Thyroid gland (tissue), 4 donors: ENCODE results near the gene SLC29A4. TPM values are rescaled to one million over a fixed set of nuclear protein-coding genes. Genes with fewer than 3 reads are reported as not detected.

Source experiments
- DNase-seq, 2 donors: peaks; one replicate each; pipeline ENCODE4 v3.0.0-alpha.2; 2019
- H3K27ac ChIP-seq, 3 donors: fragments of 200-600 bp; sonication (generic); 1 replicate in 2 of 3; 2 replicates in 1 of 3; pipeline ENCODE4 v1.5.1; 2016 to 2019; ENCODE audit warnings: mild to moderate bottlenecking in 1 of 3, moderate library complexity in 1 of 3
- H3K27me3 ChIP-seq: fragments of 200-600 bp; sonication (generic); one replicate; pipeline ENCODE4 v1.5.1; 2019
- H3K36me3 ChIP-seq, 2 donors: fragments of 200-600 bp; sonication (generic); one replicate each; pipeline ENCODE4 v1.5.1; 2016 to 2019
- H3K4me1 ChIP-seq, 2 donors: fragments of 200-600 bp; sonication (generic); one replicate each; pipeline ENCODE4 v1.5.1; 2017 to 2019
- H3K4me3 ChIP-seq, 3 donors: fragments of 200-600 bp; sonication (generic); replicated peaks in 1 of 3; 1 replicate in 2 of 3; 2 replicates in 1 of 3; pipeline ENCODE4 v1.5.1; 2016; ENCODE audit warnings: mild to moderate bottlenecking in 1 of 3
- H3K9me3 ChIP-seq: fragments of 200-600 bp; sonication (generic); one replicate; pipeline ENCODE4 v1.5.1; 2017
- CTCF ChIP-seq, 6 experiments: fragments of 200-600 bp in 3 of 6; fragments of 450-650 bp in 3 of 6; sonication (generic) in 3 of 6; IDR thresholded peaks; one replicate each; pipeline ENCODE4 v1.5.1; 2016 to 2019; ENCODE audit warnings: antibody characterized with exemption in 6 of 6, mild to moderate bottlenecking in 2 of 6, inconsistent platforms in 1 of 6, moderate library complexity in 1 of 6
- POLR2A ChIP-seq, 2 donors: fragments of 450-650 bp; IDR thresholded peaks; one replicate each; pipeline ENCODE4 v1.6.1; 2017; ENCODE audit warnings: antibody characterized with exemption in 2 of 2, mild to moderate bottlenecking in 2 of 2, moderate library complexity in 1 of 2
- WGBS, 2 donors: methylation state at CpG; one replicate each; pipeline ENCODE4 v1.1.5; 2017; 5-methylcytosine and 5-hydroxymethylcytosine counted together
- intact Hi-C: fragments of 100-400 bp; cut with DNase I; formaldehyde crosslinking; loops from one replicate; pipeline ENCODE4 v1.15.1; 2023
- total RNA-seq, 4 donors: library from RNA; depleted of rRNA; stranded (reverse); fragments of >200 nt; gene quantifications; one replicate each; pipeline ENCODE4 v1.2.3, GENCODE V29; 2016

The SLC29A4 gene
- total RNA-seq, 4 donors from 2014 or later, result 8.5 to 23.2 (median 14.4) TPM

- no peaks in the 10 kb centered on the region for H3K27me3 ChIP-seq
- intact Hi-C loops, result no loop called here
- no peaks in the 10 kb centered on the region for H3K4me1 ChIP-seq
- H3K36me3 ChIP-seq, result peaks cover 35 to 39% of the 10 kb centered on the region in 2 donors
- no peak for DNase-seq
- no peak for TF ChIP-seq POLR2A (IDR thresholded peaks at IDR 0.05)
- TF ChIP-seq CTCF (IDR thresholded peaks at IDR 0.05), result no peak
- 92 to 93% methylated on average over 18 to 21 of the region's 21 CpGs for WGBS, 2 donors
- H3K4me3 ChIP-seq, result no peak overlapping the region
- H3K9me3 ChIP-seq, result no peaks in the 10 kb centered on the region
- no peak overlapping the region for H3K27ac ChIP-seq
These were observed 65.6 kb downstream of the SLC29A4 start for GRCh38 chr7:5348134-5349004.

GRCh38 chr7:5349005-5349380, 66.2 kb downstream of the SLC29A4 start:
- intact Hi-C loops, result no loop called here
- WGBS, 2 donors, result 85 to 89% methylated on average over 7 to 10 of the region's 17 CpGs
- Histone ChIP-seq H3K27ac (no peak overlapping the region), H3K36me3 (peaks cover 29 to 33% of the 10 kb centered on the region in 2 donors), H3K4me3 (no peak overlapping the region), H3K9me3 (no peaks in the 10 kb centered on the region), H3K4me1 (no peaks in the 10 kb centered on the region), H3K27me3 (no peaks in the 10 kb centered on the region)
- TF ChIP-seq POLR2A (IDR thresholded peaks at IDR 0.05) (no peak), CTCF (IDR thresholded peaks at IDR 0.05) (no peak)
- no peak for DNase-seq

- Histone ChIP-seq H3K36me3 (peaks cover 23 to 27% of the 10 kb centered on the region in 2 donors), H3K27ac (no peak overlapping the region), H3K9me3 (no peaks in the 10 kb centered on the region), H3K4me1 (peaks cover 2 to 4% of the 10 kb centered on the region in 2 donors), H3K27me3 (no peaks in the 10 kb centered on the region), H3K4me3 (no peak overlapping the region)
- intact Hi-C loops, result no loop called here
- 77 to 81% methylated on average over 32 to 33 of the region's 34 CpGs for WGBS, 2 donors
- no peak for TF ChIP-seq POLR2A (IDR thresholded peaks at IDR 0.05)
- no peak for DNase-seq
These were observed 66.9 kb downstream of the SLC29A4 start for GRCh38 chr7:5349437-5350173.

GRCh38 chr7:5350174-5350463, 67.4 kb downstream of the SLC29A4 start:
- 87 to 88% methylated on average over 14 to 15 of the region's 15 CpGs for WGBS, 2 donors
- intact Hi-C loops, result no loop called here
- H3K27ac ChIP-seq, result no peak overlapping the region
- no peak overlapping the region for H3K4me3 ChIP-seq
- DNase-seq, result no peak
- TF ChIP-seq CTCF (IDR thresholded peaks at IDR 0.05), result no peak
- TF ChIP-seq POLR2A (IDR thresholded peaks at IDR 0.05), result no peak
- H3K9me3 ChIP-seq, result no peaks in the 10 kb centered on the region
- peaks cover 7 to 9% of the 10 kb centered on the region in 2 donors for H3K4me1 ChIP-seq
- peaks cover 18 to 24% of the 10 kb centered on the region in 2 donors for H3K36me3 ChIP-seq
- H3K27me3 ChIP-seq, result no peaks in the 10 kb centered on the region

GRCh38 chr7:5350600-5351385, 68.0 kb downstream of the SLC29A4 start:
- WGBS, 2 donors, result 91 to 92% methylated on average over 23 of the region's 23 CpGs
- Histone ChIP-seq H3K9me3 (no peaks in the 10 kb centered on the region), H3K27ac (no peak overlapping the region), H3K4me1 (peaks cover 8 to 12% of the 10 kb centered on the region in 2 donors), H3K36me3 (peaks cover 17 to 22% of the 10 kb centered on the region in 2 donors), H3K4me3 (no peak overlapping the region), H3K27me3 (no peaks in the 10 kb centered on the region)
- intact Hi-C loops, result no loop called here
- no peak for TF ChIP-seq POLR2A (IDR thresholded peaks at IDR 0.05)
- TF ChIP-seq CTCF (IDR thresholded peaks at IDR 0.05), result no peak
- no peak for DNase-seq
